K562 (cell line): ENCODE measurements around the gene PPP1R9B. TPM values are rescaled to one million over a fixed set of nuclear protein-coding genes. Genes with fewer than 3 reads are reported as not detected.

ENCODE experiments used
- ELF1 ChIP-seq: fragments of 200-800 bp; sonication (Bioruptor generic); IDR thresholded peaks from 2 replicates; pipeline ENCODE4 v1.6.1; 2016; ENCODE audit warnings: missing genetic modification characterization, missing compliant biosample characterization
- ELF4 ChIP-seq: fragments of 450-650 bp; formaldehyde crosslinking; IDR thresholded peaks from 2 replicates; pipeline ENCODE4 v1.4.0; 2022; ENCODE audit warnings: missing genetic modification characterization
- EP300 ChIP-seq: IDR thresholded peaks from 2 replicates; pipeline ENCODE4 v1.6.1; 2012; ENCODE audit warnings: low read length, improper control_type of control experiment
- ETS1 ChIP-seq: conservative IDR thresholded peaks from 2 replicates; pipeline ENCODE4 v1.6.1; 2011; ENCODE audit warnings: low read depth, mild to moderate bottlenecking, low read length; ENCODE audit not compliant: control insufficient read depth
- KAT8 ChIP-seq: fragments of 450-650 bp; IDR thresholded peaks from 2 replicates; pipeline ENCODE4 v1.6.1; 2016; ENCODE audit warnings: low read depth, mild to moderate bottlenecking
- L3MBTL2 ChIP-seq: fragments of 450-650 bp; IDR thresholded peaks from 2 replicates; pipeline ENCODE4 v1.6.1; 2016; ENCODE audit warnings: mild to moderate bottlenecking, moderate library complexity
- MGA ChIP-seq: fragments of 450-650 bp; IDR thresholded peaks from 2 replicates; pipeline ENCODE4 v1.6.1; 2016; ENCODE audit warnings: mild to moderate bottlenecking, moderate library complexity
- MYC ChIP-seq, 2 experiments: fragments of 250-450 bp in 1 of 2; sonication (Bioruptor Pico) in 1 of 2; IDR thresholded peaks; 2 replicates each; pipeline versions ENCODE4 v1.5.1 to v1.6.1; 2012 to 2021; ENCODE audit warnings: low read depth in 2 of 2, borderline replicate concordance in 1 of 2, improper control_type of control experiment in 1 of 2, low read length in 1 of 2, mild to moderate bottlenecking in 1 of 2, moderate library complexity in 1 of 2
- SPI1 ChIP-seq: IDR thresholded peaks from 2 replicates; pipeline ENCODE4 v1.6.1; 2011; ENCODE audit warnings: low read depth, low read length, control low read depth, borderline replicate concordance
- TEAD4 ChIP-seq, 2 experiments: sonication (generic) in 1 of 2; formaldehyde crosslinking in 1 of 2; IDR thresholded peaks; 2 replicates each; pipeline versions ENCODE4 v1.6.1 to v1.8.0; 2012 to 2022; ENCODE audit warnings: borderline replicate concordance in 1 of 2, inconsistent platforms in 1 of 2, low read length in 1 of 2, mild to moderate bottlenecking in 1 of 2, missing genetic modification reagents in 1 of 2
- ZBTB5 ChIP-seq: fragments of 450-650 bp; IDR thresholded peaks from 2 replicates; pipeline ENCODE4 v1.6.1; 2017; ENCODE audit warnings: antibody characterized with exemption
- polyA plus RNA-seq, 8 experiments: library from polyadenylated mRNA; depleted of rRNA in 4 of 8; stranded (reverse) in 5 of 8; unstranded in 3 of 8; fragments of >200 nt; fragmentation: Nextera tagmentation in 2 of 8; fragmentation: Illumina TruSeq in 1 of 8; extraction: Ambion mirVana in 2 of 8; extraction: Trizol in 1 of 8; gene quantifications; 2 replicates each; pipeline versions ENCODE4 v1.2.1 to v1.2.3, GENCODE V29; 2011 to 2014; ENCODE audit warnings: inconsistent platforms in 1 of 8, missing spikeins in 1 of 8
- total RNA-seq, 7 experiments: library from RNA; depleted of rRNA in 6 of 7; stranded (reverse); fragments of >200 nt in 6 of 7; fragmentation: Illumina TruSeq in 2 of 7; extraction: Trizol in 2 of 7; gene quantifications; 2 replicates each; pipeline versions ENCODE4 v1.2.1 to v1.2.3, GENCODE V29; 2011 to 2021; ENCODE audit warnings: low replicate concordance in 1 of 7

PPP1R9B gene
- total and polyA plus RNA-seq, 9 of the 15 experiments (the other 6 are each of a cell fraction or from before 2014, with no cell fraction given), result 0.10 to 63.5 (median 24.7) TPM

GRCh38 chr17:50117202-50118051 is 33.0 kb downstream of the PPP1R9B start (continued):
- TF ChIP-seq SPI1 (no peak), MYC (IDR thresholded peaks at IDR 0.05; ENCODE audit: low read depth, low read length) (no peak), MYC (CRISPR knock-in tag; IDR thresholded peaks at IDR 0.05; ENCODE audit: borderline replicate concordance, low read depth) (no peak), L3MBTL2 (peak; percentile 96), ELF4 (CRISPR knock-in tag) (no peak), EP300 (no peak), ZBTB5 (no peak), KAT8 (no peak), ETS1 (0 out of 2 replicates have a peak, but pooled peaks have one; percentile 16), TEAD4 (IDR thresholded peaks at IDR 0.05; ENCODE audit: low read length) (no peak), TEAD4 (CRISPR knock-in tag; IDR thresholded peaks at IDR 0.05; ENCODE audit: borderline replicate concordance) (no peak), MGA (peak; percentile 76), ELF1 (no peak)
